HT1080 (cell line): ENCODE results near the gene SPTBN4. TPM values are rescaled to one million over a fixed set of nuclear protein-coding genes. Genes with fewer than 3 reads are reported as not detected.
"Not testable (repeated sequence)": the region's sequence is repeated elsewhere in the genome, so short reads cannot be mapped to it uniquely, and the experiment has no call there.

Source experiments
- DNase-seq: peaks from one replicate; pipeline ENCODE4 v3.0.0-alpha.2; 2015; ENCODE audit warnings: low read depth
- small RNA-seq: library from RNA; depleted of rRNA; stranded (forward); fragments of <200 nt; gene quantifications from one replicate; pipeline ENCODE3, GENCODE V24; 2014
- total RNA-seq: library from RNA; depleted of rRNA; stranded (reverse); fragments of >200 nt; shearing (Covaris generic); gene quantifications from 2 replicates; pipeline ENCODE4 v1.2.3, GENCODE V29; 2014; rRNA removed

Gene SPTBN4
- total RNA-seq, 1 experiment from 2014 or later = not detected

- DNase-seq = peak; percentile 95
Observed at GRCh38 chr19:40614622-40615411, 148.0 kb downstream of the SPTBN4 start.

- no peak for DNase-seq
Observed at GRCh38 chr19:40616178-40616577, 149.4 kb downstream of the SPTBN4 start.

- no peak for DNase-seq
Observed at GRCh38 chr19:40616941-40617340, 150.1 kb downstream of the SPTBN4 start.

GRCh38 chr19:40617961-40618360, 151.2 kb downstream of the SPTBN4 start:
- DNase-seq = no peak

- no peak for DNase-seq
Observed at GRCh38 chr19:40619333-40620160, 152.7 kb downstream of the SPTBN4 start.

GRCh38 chr19:40620161-40620485, 153.3 kb downstream of the SPTBN4 start:
- no peak for DNase-seq

- DNase-seq = no peak
Observed at GRCh38 chr19:40621283-40621682, 154.5 kb downstream of the SPTBN4 start.

GRCh38 chr19:40621966-40622772, 155.4 kb downstream of the SPTBN4 start:
- DNase-seq = no peak

- DNase-seq = no peak
Observed at GRCh38 chr19:40622773-40623075, 155.9 kb downstream of the SPTBN4 start.

GRCh38 chr19:40623403-40624251, 156.8 kb downstream of the SPTBN4 start:
- peak; percentile 63 for DNase-seq

GRCh38 chr19:40624369-40625153, 157.8 kb downstream of the SPTBN4 start:
- not testable (repeated sequence) for DNase-seq

GRCh38 chr19:40625406-40626120, 158.8 kb downstream of the SPTBN4 start:
- no peak for DNase-seq

Small RNA genes lying within 50 kb of the gene (small RNA-seq; reads per million reads assigned to genes)
- not detected for gene RF00017

Other genes with a start within 250 kb of the SPTBN4 start
- gene TTC9B, start 248.6 kb upstream of the SPTBN4 start, total RNA-seq = 0.63 and 0.73 TPM in 2 replicates
- gene CCNP, start 240.3 kb upstream of the SPTBN4 start, total RNA-seq = not detected in 2 replicates
- gene AKT2, start 181.7 kb upstream of the SPTBN4 start, total RNA-seq = 122 and 185 TPM in 2 replicates
- 21.3 and 24.3 TPM in 2 replicates for gene C19orf47, start 118.6 kb upstream of the SPTBN4 start, total RNA-seq
- 83.6 and 104 TPM in 2 replicates for gene PLD3, start 118.3 kb upstream of the SPTBN4 start, total RNA-seq
- not detected in 2 replicates for gene HIPK4, start 76.8 kb upstream of the SPTBN4 start, total RNA-seq
- not detected in 2 replicates for gene PRX, start 53.6 kb upstream of the SPTBN4 start, total RNA-seq
- 9.9 and 13.6 TPM in 2 replicates for gene SERTAD1, start 41.0 kb upstream of the SPTBN4 start, total RNA-seq
- gene SERTAD3, start 22.7 kb upstream of the SPTBN4 start, total RNA-seq = 8.4 and 12.0 TPM in 2 replicates
- gene BLVRB, start 1.3 kb upstream of the SPTBN4 start, total RNA-seq = 44.5 and 48.3 TPM in 2 replicates
- gene SHKBP1, start 109.9 kb downstream of the SPTBN4 start, total RNA-seq = 32.2 and 47.4 TPM in 2 replicates
- gene LTBP4, start 134.4 kb downstream of the SPTBN4 start, total RNA-seq = 14.3 and 24.5 TPM in 2 replicates
- gene NUMBL, start 223.7 kb downstream of the SPTBN4 start, total RNA-seq = 10.9 and 16.4 TPM in 2 replicates
- 16.7 and 24.2 TPM in 2 replicates for gene COQ8B, start 249.9 kb downstream of the SPTBN4 start, total RNA-seq